ENCODE results near the gene JARID2.

The JARID2 gene

GRCh38 chr6:15449011-15449410 is 203.1 kb downstream of the JARID2 start:
- DNase-seq: no peak

- no peak for DNase-seq
Measured at GRCh38 chr6:15451738-15452137, 205.9 kb downstream of the JARID2 start.

- no peak for DNase-seq
Measured at GRCh38 chr6:15452182-15452941, 206.5 kb downstream of the JARID2 start.

GRCh38 chr6:15453186-15453585 is 207.3 kb downstream of the JARID2 start:
- DNase-seq: no peak

- no peak for DNase-seq
Measured at GRCh38 chr6:15453622-15454021, 207.8 kb downstream of the JARID2 start.

GRCh38 chr6:15456422-15456821 is 210.6 kb downstream of the JARID2 start:
- DNase-seq: no peak

GRCh38 chr6:15457121-15457650 is 211.3 kb downstream of the JARID2 start:
- DNase-seq: no peak

- DNase-seq: no peak
Measured at GRCh38 chr6:15458021-15458459, 212.2 kb downstream of the JARID2 start.

GRCh38 chr6:15460110-15460727 is 214.3 kb downstream of the JARID2 start:
- DNase-seq: no peak

GRCh38 chr6:15461127-15461944 is 215.5 kb downstream of the JARID2 start:
- no peak for DNase-seq

GRCh38 chr6:15462256-15462655 is 216.4 kb downstream of the JARID2 start:
- no peak for DNase-seq

- DNase-seq: no peak
Measured at GRCh38 chr6:15462717-15463525, 217.1 kb downstream of the JARID2 start.

GRCh38 chr6:15464211-15464725 is 218.4 kb downstream of the JARID2 start:
- no peak for DNase-seq

GRCh38 chr6:15465212-15465611 is 219.3 kb downstream of the JARID2 start:
- no peak for DNase-seq

- DNase-seq: no peak
Measured at GRCh38 chr6:15470746-15471145, 224.9 kb downstream of the JARID2 start.

- DNase-seq: no peak
Measured at GRCh38 chr6:15472621-15473020, 226.8 kb downstream of the JARID2 start.

GRCh38 chr6:15473174-15473573 is 227.3 kb downstream of the JARID2 start:
- DNase-seq: no peak

- no peak for DNase-seq
Measured at GRCh38 chr6:15473741-15474161, 227.9 kb downstream of the JARID2 start.

GRCh38 chr6:15474196-15474595 is 228.3 kb downstream of the JARID2 start:
- no peak for DNase-seq

GRCh38 chr6:15475261-15475660 is 229.4 kb downstream of the JARID2 start:
- no peak for DNase-seq

- no peak for DNase-seq
Measured at GRCh38 chr6:15475872-15476271, 230.0 kb downstream of the JARID2 start.

All from cortex of kidney (tissue), 1 donor.